ENCODE data around the gene TRPC6.

DNA sequence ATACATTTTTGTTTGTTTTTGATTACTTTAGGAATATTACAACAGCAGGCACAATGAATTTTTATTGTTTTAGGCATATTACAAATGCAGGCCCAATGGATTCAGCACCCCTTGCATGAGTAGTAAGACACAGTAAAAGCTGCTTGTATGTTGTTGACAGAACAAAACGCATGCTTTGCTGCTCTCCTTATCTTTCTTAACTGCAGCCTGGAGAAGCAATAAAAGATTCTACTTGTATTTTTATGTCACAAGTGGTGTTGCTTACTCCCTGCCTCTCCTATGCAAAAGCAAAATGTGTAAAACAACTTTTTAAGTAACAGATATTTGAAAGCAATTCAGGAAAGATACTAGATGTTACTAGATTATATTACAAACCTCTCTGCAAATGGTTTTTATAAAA is 73.9 kb downstream of the TRPC6 start:
- TF ChIP-seq, protein P1, sequence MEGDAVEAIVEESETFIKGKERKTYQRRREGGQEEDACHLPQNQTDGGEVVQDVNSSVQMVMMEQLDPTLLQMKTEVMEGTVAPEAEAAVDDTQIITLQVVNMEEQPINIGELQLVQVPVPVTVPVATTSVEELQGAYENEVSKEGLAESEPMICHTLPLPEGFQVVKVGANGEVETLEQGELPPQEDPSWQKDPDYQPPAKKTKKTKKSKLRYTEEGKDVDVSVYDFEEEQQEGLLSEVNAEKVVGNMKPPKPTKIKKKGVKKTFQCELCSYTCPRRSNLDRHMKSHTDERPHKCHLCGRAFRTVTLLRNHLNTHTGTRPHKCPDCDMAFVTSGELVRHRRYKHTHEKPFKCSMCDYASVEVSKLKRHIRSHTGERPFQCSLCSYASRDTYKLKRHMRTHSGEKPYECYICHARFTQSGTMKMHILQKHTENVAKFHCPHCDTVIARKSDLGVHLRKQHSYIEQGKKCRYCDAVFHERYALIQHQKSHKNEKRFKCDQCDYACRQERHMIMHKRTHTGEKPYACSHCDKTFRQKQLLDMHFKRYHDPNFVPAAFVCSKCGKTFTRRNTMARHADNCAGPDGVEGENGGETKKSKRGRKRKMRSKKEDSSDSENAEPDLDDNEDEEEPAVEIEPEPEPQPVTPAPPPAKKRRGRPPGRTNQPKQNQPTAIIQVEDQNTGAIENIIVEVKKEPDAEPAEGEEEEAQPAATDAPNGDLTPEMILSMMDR (IDR thresholded peaks at IDR 0.05; ENCODE audit: insufficient read depth, low read length, poor library complexity, severe bottlenecking), result no peak
- TF ChIP-seq EZH2phosphoT487 (conservative IDR thresholded peaks at IDR 0.05; ENCODE audit: low read length), result no peak
